Loucy (cell line): Measurements from ENCODE around the gene GSTM3.
"Not testable (repeated sequence)": the region's sequence is repeated elsewhere in the genome, so short reads cannot be mapped to it uniquely, and the experiment has no call there.

Experiments
- H2AFZ ChIP-seq: fragments of 200-600 bp; sonication (generic); 2 replicates; pipeline ENCODE4 v1.6.0; 2016; ENCODE audit warnings: antibody characterized with exemption, mild to moderate bottlenecking, low read length, moderate library complexity
- H3F3A ChIP-seq: fragments of 200-600 bp; 2 replicates; pipeline ENCODE4 v1.6.0; 2016; ENCODE audit warnings: antibody characterized with exemption, low read depth, mild to moderate bottlenecking
- H3K27me3 ChIP-seq: fragments of 200-600 bp; sonication (generic); 2 replicates; pipeline ENCODE4 v1.6.1; 2014; ENCODE audit warnings: low read length, mild to moderate bottlenecking; ENCODE audit not compliant: insufficient read depth, poor library complexity, severe bottlenecking
- H3K36me3 ChIP-seq: fragments of 200-600 bp; sonication (generic); 2 replicates; pipeline ENCODE4 v1.6.1; 2016; ENCODE audit warnings: low read length; ENCODE audit not compliant: insufficient read depth
- H3K4me1 ChIP-seq: fragments of 200-600 bp; sonication (generic); 2 replicates; pipeline ENCODE4 v1.5.1; 2014; ENCODE audit warnings: low read length, mild to moderate bottlenecking; ENCODE audit not compliant: insufficient read depth, poor library complexity, severe bottlenecking
- H3K4me2 ChIP-seq: fragments of 200-600 bp; sonication (generic); 2 replicates; pipeline ENCODE4 v1.6.0; 2014; ENCODE audit warnings: antibody characterized with exemption, low read length, low read depth, mild to moderate bottlenecking; ENCODE audit not compliant: poor library complexity, severe bottlenecking
- H3K4me3 ChIP-seq: fragments of 200-600 bp; sonication (generic); 2 replicates; pipeline ENCODE4 v1.5.1; 2014; ENCODE audit warnings: low read length, mild to moderate bottlenecking, mixed read lengths; ENCODE audit not compliant: poor library complexity, severe bottlenecking
- H3K79me2 ChIP-seq: fragments of 200-600 bp; sonication (generic); 2 replicates; pipeline ENCODE4 v1.6.1; 2014; ENCODE audit warnings: low read length; ENCODE audit not compliant: insufficient read depth
- H3K9ac ChIP-seq: fragments of 200-600 bp; sonication (generic); 2 replicates; pipeline ENCODE4 v1.6.0; 2014; ENCODE audit warnings: mild to moderate bottlenecking, low read depth, low read length, moderate library complexity; ENCODE audit not compliant: poor library complexity, severe bottlenecking
- H3K9me2 ChIP-seq: fragments of 200-600 bp; sonication (generic); replicated peaks from 2 replicates; pipeline ENCODE4 v1.6.1; 2016; ENCODE audit warnings: low read depth, low read length, mixed read lengths
- H3K9me3 ChIP-seq: fragments of 200-600 bp; sonication (generic); 2 replicates; pipeline ENCODE4 v1.6.1; 2014; ENCODE audit warnings: mild to moderate bottlenecking, antibody characterized with exemption, low read length, low read depth; ENCODE audit not compliant: insufficient read depth
- H4K20me1 ChIP-seq: fragments of 200-600 bp; sonication (generic); 2 replicates; pipeline ENCODE4 v1.6.0; 2014; ENCODE audit warnings: antibody characterized with exemption, low read length, mild to moderate bottlenecking; ENCODE audit not compliant: insufficient read depth, poor library complexity, severe bottlenecking
- CTCF ChIP-seq: fragments of 200-600 bp; sonication (generic); conservative IDR thresholded peaks from 2 replicates; pipeline ENCODE4 v1.5.1; 2014; ENCODE audit warnings: mild to moderate bottlenecking, antibody characterized with exemption, low read length
- EZH2phosphoT487 ChIP-seq: fragments of 200-600 bp; IDR thresholded peaks from 2 replicates; pipeline ENCODE4 v1.6.1; 2018; ENCODE audit warnings: antibody characterized with exemption, mild to moderate bottlenecking, moderate library complexity, borderline replicate concordance

GSTM3 gene

DNA sequence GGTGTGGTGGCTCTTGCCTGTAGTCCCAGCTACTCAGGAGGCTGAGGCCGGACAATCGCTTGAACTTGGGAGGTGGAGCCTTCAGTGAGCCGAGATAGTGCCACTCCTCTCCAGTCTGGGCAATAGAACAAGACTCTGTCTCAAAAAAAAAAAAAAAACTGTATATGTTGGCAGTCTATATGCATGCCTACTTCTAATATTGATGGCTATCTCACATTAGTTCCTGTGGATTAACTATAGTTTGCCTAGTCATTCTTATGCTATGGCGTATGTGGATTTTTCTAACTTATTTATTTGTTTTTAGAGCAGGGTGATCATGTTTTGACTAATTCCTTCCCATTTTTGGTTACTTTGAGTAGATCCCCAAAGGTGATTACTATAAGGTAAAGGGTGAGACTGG is 43.8 kb downstream of the GSTM3 start:
- Histone ChIP-seq H3K4me2 (no peak overlapping the region), H3K79me2 (no peaks in the 10 kb centered on the region), H2AFZ (no peak overlapping the region), H3K9me2 (no peaks in the 10 kb centered on the region), H3K4me1 (no peaks in the 10 kb centered on the region), H3K9ac (no peak overlapping the region), H4K20me1 (no peaks in the 10 kb centered on the region), H3K4me3 (no peak overlapping the region), H3K36me3 (no peaks in the 10 kb centered on the region), H3F3A (no peaks in the 10 kb centered on the region), H3K9me3 (no peaks in the 10 kb centered on the region), H3K27me3 (no peaks in the 10 kb centered on the region)
- TF ChIP-seq CTCF (no peak), EZH2phosphoT487 (no peak)

DNA sequence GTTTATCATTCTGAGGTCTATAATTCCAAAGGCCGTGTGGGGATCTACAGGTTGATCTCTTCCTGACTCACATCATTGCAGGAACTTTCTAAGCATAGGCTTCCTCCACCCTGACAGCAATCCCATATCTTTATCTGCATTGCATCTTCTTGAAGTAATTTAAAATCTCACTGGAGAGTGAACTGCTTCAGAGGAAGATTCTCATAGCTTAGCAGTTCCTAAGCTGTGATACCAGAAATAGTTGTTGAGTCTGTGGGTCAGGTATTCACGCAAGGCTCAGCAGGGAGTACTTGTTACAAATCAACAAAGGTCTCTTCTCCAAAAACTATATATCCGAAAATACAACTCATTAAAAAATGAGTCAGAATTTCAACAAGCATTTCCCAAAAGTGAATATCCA is 45.7 kb downstream of the GSTM3 start:
- not testable (repeated sequence) for H4K20me1 ChIP-seq, H3K79me2 ChIP-seq, H2AFZ ChIP-seq, H3K9me3 ChIP-seq, H3K9me2 ChIP-seq, H3K27me3 ChIP-seq, H3K4me2 ChIP-seq, H3K4me1 ChIP-seq, H3K4me3 ChIP-seq, H3F3A ChIP-seq, H3K9ac ChIP-seq, H3K36me3 ChIP-seq

DNA sequence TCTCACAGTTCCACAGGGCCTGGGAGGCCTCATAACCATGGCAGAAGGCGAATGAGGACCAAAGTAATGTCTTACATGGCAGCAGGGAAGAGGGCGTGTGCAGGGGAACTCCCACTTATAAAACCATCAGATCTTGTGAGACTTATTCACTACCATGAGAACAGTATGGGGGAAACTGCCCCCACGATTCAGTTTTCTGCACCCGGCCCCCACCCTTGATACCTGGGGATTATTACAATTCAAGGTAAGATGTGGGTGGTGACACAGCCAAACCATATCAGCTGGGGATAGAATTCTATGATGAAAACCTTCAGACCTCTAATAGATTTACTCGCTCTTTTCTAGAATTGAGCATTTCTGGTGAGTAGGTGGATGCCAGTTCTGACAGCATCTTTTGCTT is 46.4 kb downstream of the GSTM3 start:
- not testable (repeated sequence) for H3K79me2 ChIP-seq, H3F3A ChIP-seq, H3K9me3 ChIP-seq, H3K4me3 ChIP-seq, H3K4me1 ChIP-seq, H2AFZ ChIP-seq, H3K9me2 ChIP-seq, H3K9ac ChIP-seq, H4K20me1 ChIP-seq, H3K36me3 ChIP-seq, H3K27me3 ChIP-seq, H3K4me2 ChIP-seq

DNA sequence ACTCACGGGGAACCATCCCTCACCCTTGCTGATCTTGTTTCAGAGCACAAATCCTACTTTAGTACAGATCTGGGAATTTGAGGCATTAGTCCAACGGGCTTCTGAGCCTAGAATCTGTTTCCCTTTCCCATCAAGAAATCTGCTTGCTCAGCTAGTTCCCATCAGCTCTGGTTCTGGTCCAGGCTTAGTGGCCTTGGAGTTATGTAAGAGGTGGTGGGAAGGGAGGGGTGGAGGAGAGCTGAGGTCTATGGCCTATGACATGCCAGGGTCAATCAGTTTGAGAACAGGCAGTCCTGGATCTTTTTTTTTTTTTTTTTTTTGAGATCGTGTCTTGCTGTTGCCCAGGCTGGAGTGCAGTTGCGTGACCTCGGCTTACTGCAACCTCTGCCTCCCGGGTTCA is 49.1 kb downstream of the GSTM3 start:
- Histone ChIP-seq H3K4me1 (no peaks in the 10 kb centered on the region), H3K9me3 (no peaks in the 10 kb centered on the region), H3K4me3 (no peak overlapping the region), H3K79me2 (no peaks in the 10 kb centered on the region), H3K9me2 (no peaks in the 10 kb centered on the region), H3K27me3 (no peaks in the 10 kb centered on the region), H3K4me2 (no peak overlapping the region), H3K9ac (no peak overlapping the region), H4K20me1 (no peaks in the 10 kb centered on the region), H3F3A (no peaks in the 10 kb centered on the region), H2AFZ (no peak overlapping the region), H3K36me3 (no peaks in the 10 kb centered on the region)
- TF ChIP-seq EZH2phosphoT487 = no peak
- TF ChIP-seq CTCF = no peak
